SK-N-MC (cell line): ENCODE data around the gene SAA1.

Experiments used
- EZH2 ChIP-seq: fragments of 200-600 bp; sonication (generic); IDR thresholded peaks from one replicate; pipeline ENCODE4 v1.6.1; 2017; ENCODE audit warnings: antibody characterized with exemption
- FOXP2 ChIP-seq: optimal IDR thresholded peaks from 2 replicates; pipeline ENCODE3; 2011; ENCODE audit warnings: mild to moderate bottlenecking, moderate library complexity; ENCODE audit not compliant: insufficient read depth; ENCODE audit errors: extremely low read length, control extremely low read depth
- POLR2AphosphoS5 ChIP-seq: IDR thresholded peaks from 2 replicates; pipeline ENCODE4 v1.6.1; 2012; ENCODE audit warnings: mild to moderate bottlenecking, low read depth, low read length, borderline replicate concordance

DNA sequence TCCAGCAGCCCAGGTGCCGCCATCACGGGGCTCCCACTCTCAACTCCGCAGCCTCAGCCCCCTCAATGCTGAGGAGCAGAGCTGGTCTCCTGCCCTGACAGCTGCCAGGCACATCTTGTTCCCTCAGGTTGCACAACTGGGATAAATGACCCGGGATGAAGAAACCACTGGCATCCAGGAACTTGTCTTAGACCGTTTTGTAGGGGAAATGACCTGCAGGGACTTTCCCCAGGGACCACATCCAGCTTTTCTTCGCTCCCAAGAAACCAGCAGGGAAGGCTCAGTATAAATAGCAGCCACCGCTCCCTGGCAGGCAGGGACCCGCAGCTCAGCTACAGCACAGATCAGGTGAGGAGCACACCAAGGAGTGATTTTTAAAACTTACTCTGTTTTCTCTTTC is at the start of gene SAA1:
- TF ChIP-seq EZH2 = no peak
- TF ChIP-seq POLR2AphosphoS5 = no peak
- TF ChIP-seq FOXP2 = no peak
